ENCODE results near the gene KCTD2.

DNA sequence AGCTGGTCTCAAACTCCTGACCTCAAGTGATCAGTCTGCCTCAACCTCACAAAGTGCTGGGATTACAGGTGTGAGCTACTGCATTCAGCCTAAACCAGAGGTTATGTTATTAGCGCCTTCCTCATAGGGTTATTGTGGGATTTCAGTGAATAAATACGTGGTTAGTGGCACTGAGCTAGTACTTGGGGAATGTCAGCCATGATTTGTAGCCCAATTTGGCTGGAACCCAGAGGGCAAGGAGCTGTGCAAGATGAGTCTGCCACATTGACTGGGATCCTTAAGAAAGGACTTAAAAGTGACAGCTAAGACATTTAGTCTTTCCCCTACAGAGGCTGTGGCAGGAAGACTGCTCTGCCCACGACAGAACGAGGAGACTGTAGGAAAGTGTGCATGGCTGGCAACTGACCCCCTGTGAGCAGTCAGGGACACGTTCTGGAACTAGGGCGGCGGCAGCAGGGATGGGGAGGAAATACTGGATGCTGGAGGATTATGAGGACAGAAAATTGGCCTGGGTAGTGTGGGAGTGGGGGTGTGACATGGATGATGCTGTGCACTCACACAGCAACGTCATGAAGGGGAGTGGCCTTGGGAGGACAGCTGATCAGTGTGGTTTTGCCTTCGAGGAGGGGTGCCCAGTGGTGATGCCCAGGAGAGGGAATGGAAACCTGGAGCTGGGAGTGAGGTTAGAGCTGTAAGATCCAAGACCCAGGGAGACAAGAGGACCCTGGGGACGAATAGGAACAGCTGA lies 14.9 kb upstream of the KCTD2 start:
- TF ChIP-seq, protein P1, sequence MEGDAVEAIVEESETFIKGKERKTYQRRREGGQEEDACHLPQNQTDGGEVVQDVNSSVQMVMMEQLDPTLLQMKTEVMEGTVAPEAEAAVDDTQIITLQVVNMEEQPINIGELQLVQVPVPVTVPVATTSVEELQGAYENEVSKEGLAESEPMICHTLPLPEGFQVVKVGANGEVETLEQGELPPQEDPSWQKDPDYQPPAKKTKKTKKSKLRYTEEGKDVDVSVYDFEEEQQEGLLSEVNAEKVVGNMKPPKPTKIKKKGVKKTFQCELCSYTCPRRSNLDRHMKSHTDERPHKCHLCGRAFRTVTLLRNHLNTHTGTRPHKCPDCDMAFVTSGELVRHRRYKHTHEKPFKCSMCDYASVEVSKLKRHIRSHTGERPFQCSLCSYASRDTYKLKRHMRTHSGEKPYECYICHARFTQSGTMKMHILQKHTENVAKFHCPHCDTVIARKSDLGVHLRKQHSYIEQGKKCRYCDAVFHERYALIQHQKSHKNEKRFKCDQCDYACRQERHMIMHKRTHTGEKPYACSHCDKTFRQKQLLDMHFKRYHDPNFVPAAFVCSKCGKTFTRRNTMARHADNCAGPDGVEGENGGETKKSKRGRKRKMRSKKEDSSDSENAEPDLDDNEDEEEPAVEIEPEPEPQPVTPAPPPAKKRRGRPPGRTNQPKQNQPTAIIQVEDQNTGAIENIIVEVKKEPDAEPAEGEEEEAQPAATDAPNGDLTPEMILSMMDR (IDR thresholded peaks at IDR 0.05 in 4 of 5, conservative IDR thresholded peaks at IDR 0.05 in 1 of 5): no peak
- no peak for TF ChIP-seq POLR2A (IDR thresholded peaks at IDR 0.05)
